HL-60 (cell line): ENCODE results near the gene RDH8.

Experiments
- DNase-seq, 2 experiments: peaks; one replicate each; pipeline ENCODE4 v3.0.0-alpha.2; 2010 to 2020; ENCODE audit warnings: low read depth in 1 of 2, low spot score in 1 of 2
- H3K27ac ChIP-seq: fragments of 250-450 bp; sonication (Bioruptor Pico); replicated peaks from 2 replicates; pipeline ENCODE4 v1.5.1; 2020; ENCODE audit warnings: mild to moderate bottlenecking, moderate library complexity
- H3K27me3 ChIP-seq: fragments of 250-450 bp; sonication (Bioruptor Pico); 2 replicates; pipeline ENCODE4 v1.5.1; 2021; ENCODE audit warnings: mild to moderate bottlenecking, moderate library complexity; ENCODE audit not compliant: insufficient read depth, poor library complexity, severe bottlenecking
- H3K4me3 ChIP-seq: replicated peaks from 2 replicates; pipeline ENCODE4 v1.5.1; 2011; ENCODE audit warnings: mild to moderate bottlenecking, control low read depth, low read length; ENCODE audit not compliant: insufficient read depth
- CTCF ChIP-seq: IDR thresholded peaks from one replicate; pipeline ENCODE4 v1.5.1; 2011; ENCODE audit warnings: low read length, control low read depth, inconsistent platforms; ENCODE audit not compliant: insufficient read depth
- GABPA ChIP-seq: IDR thresholded peaks from 2 replicates; pipeline ENCODE4 v1.6.1; 2012; ENCODE audit warnings: low read depth
- POLR2AphosphoS5 ChIP-seq: IDR thresholded peaks from 2 replicates; pipeline ENCODE4 v1.6.1; 2012; ENCODE audit warnings: low read depth
- REST ChIP-seq: IDR thresholded peaks from 2 replicates; pipeline ENCODE4 v1.6.1; 2012; ENCODE audit warnings: low read depth; ENCODE audit not compliant: insufficient replicate concordance
- SPI1 ChIP-seq: IDR thresholded peaks from 2 replicates; pipeline ENCODE4 v1.6.1; 2012; ENCODE audit warnings: low read depth, mild to moderate bottlenecking, borderline replicate concordance

The RDH8 gene

GRCh38 chr19:10009714-10010224, 3.5 kb upstream of the RDH8 start:
- peaks cover 28% of the 10 kb centered on the region for H3K27me3 ChIP-seq
- no peak for TF ChIP-seq CTCF
- no peak for TF ChIP-seq POLR2AphosphoS5
- TF ChIP-seq REST, result no peak
- no peak for TF ChIP-seq GABPA
- no peak for TF ChIP-seq SPI1
- no peak overlapping the region for H3K4me3 ChIP-seq
- no peak for DNase-seq
- H3K27ac ChIP-seq, result no peak overlapping the region

GRCh38 chr19:10010247-10010691, 3.0 kb upstream of the RDH8 start, which contains the start of gene COL5A3:
Gene COL5A3, minus strand, starts transcription at chr19:10010504. Its CDS starts 119 bp downstream, at chr19:10010385.
- Histone ChIP-seq H3K27me3 (peaks cover 28% of the 10 kb centered on the region), H3K27ac (no peak within 1 kb of the TSS), H3K4me3 (no peak within 1 kb of the TSS)
- TF ChIP-seq CTCF, result no peak
- no peak for TF ChIP-seq SPI1
- no peak for TF ChIP-seq POLR2AphosphoS5
- TF ChIP-seq REST, result no peak
- no peak for TF ChIP-seq GABPA
- DNase-seq, result no peak

GRCh38 chr19:10010939-10011338, 2.3 kb upstream of the RDH8 start:
- H3K4me3 ChIP-seq, result no peak overlapping the region
- TF ChIP-seq CTCF (no peak), SPI1 (no peak), POLR2AphosphoS5 (no peak), REST (no peak), GABPA (no peak)
- H3K27ac ChIP-seq, result no peak overlapping the region
- H3K27me3 ChIP-seq, result peaks cover 28% of the 10 kb centered on the region
- no peak for DNase-seq
